ENCODE results near the gene TMPRSS11F. TPM values are rescaled to one million over a fixed set of nuclear protein-coding genes. Genes with fewer than 3 reads are reported as not detected.

The TMPRSS11F gene
- total RNA-seq, 1 experiment from 2014 or later: not detected

DNA sequence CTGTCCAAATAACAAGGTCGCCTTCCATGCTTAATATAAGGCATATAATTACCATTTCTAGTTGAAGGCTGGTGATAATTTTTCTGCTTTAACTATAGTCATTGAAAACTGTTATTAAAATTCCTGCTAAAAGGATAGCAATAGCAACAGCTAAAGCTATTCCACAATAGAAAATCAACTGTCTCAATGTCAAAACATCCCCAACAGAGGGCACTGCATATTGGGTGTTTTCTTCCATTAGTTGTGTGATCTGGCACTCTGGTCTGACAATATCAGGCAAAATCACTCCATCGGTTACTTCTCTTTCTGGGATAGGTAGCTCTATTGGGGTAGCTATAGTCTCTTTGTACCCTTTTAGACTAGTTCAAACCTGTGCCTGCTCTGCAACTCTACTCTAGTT is 53.5 kb downstream of the TMPRSS11F start:
- TF ChIP-seq, protein P1, sequence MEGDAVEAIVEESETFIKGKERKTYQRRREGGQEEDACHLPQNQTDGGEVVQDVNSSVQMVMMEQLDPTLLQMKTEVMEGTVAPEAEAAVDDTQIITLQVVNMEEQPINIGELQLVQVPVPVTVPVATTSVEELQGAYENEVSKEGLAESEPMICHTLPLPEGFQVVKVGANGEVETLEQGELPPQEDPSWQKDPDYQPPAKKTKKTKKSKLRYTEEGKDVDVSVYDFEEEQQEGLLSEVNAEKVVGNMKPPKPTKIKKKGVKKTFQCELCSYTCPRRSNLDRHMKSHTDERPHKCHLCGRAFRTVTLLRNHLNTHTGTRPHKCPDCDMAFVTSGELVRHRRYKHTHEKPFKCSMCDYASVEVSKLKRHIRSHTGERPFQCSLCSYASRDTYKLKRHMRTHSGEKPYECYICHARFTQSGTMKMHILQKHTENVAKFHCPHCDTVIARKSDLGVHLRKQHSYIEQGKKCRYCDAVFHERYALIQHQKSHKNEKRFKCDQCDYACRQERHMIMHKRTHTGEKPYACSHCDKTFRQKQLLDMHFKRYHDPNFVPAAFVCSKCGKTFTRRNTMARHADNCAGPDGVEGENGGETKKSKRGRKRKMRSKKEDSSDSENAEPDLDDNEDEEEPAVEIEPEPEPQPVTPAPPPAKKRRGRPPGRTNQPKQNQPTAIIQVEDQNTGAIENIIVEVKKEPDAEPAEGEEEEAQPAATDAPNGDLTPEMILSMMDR (conservative IDR thresholded peaks at IDR 0.05): peak; percentile 56
- Histone ChIP-seq H4K8ac (replicated peaks; ENCODE audit: insufficient read length, low read depth, low read length) (no peak overlapping the region), H3K27ac (ENCODE audit: insufficient read length, low read depth, low read length) (no peak overlapping the region), H2AK5ac (ENCODE audit: insufficient read length, low read length) (no peak overlapping the region), H3K4me1 (ENCODE audit: insufficient read depth, low read length) (peaks cover 6% of the 10 kb centered on the region), H4K20me1 (ENCODE audit: control insufficient read depth, insufficient read depth, insufficient read length) (no peaks in the 10 kb centered on the region), H2BK20ac (ENCODE audit: low read depth, low read length, poor library complexity, severe bottlenecking) (no peak overlapping the region), H3K27me3 (ENCODE audit: insufficient read depth, low read length) (no peaks in the 10 kb centered on the region), H3K4me2 (ENCODE audit: insufficient read depth, insufficient read length, low read length) (no peak overlapping the region), H4K5ac (ENCODE audit: insufficient read length, low read depth, low read length) (no peak overlapping the region), H4K91ac (ENCODE audit: insufficient read length, low read depth, low read length) (no peak overlapping the region), H2BK5ac (ENCODE audit: insufficient read length, low read length) (no peak overlapping the region), H2BK15ac (ENCODE audit: low read depth, low read length) (no peak overlapping the region), H3K9ac (ENCODE audit: extremely low read depth, insufficient read length, low read length) (no peak overlapping the region), H3K18ac (ENCODE audit: insufficient read length, low read depth, low read length) (no peak overlapping the region), H3K79me2 (ENCODE audit: insufficient read depth, low read length) (no peaks in the 10 kb centered on the region), H2BK120ac (ENCODE audit: low read depth, low read length, poor library complexity, severe bottlenecking) (no peak overlapping the region), H3K4ac (ENCODE audit: low read depth, low read length) (no peak overlapping the region), H3K23me2 (ENCODE audit: insufficient read length, low read depth, low read length, poor library complexity, severe bottlenecking) (no peaks in the 10 kb centered on the region), H2BK12ac (ENCODE audit: insufficient read length, low read depth, low read length) (no peak overlapping the region), H3K79me1 (ENCODE audit: insufficient read depth, low read depth, low read length, poor library complexity, severe bottlenecking) (no peaks in the 10 kb centered on the region), H2AFZ (ENCODE audit: low read length) (no peak overlapping the region), H3K14ac (ENCODE audit: insufficient read depth, low read length) (no peak overlapping the region), H3K23ac (ENCODE audit: insufficient read length, low read depth, low read length) (no peak overlapping the region), H3K56ac (ENCODE audit: insufficient read length, low read depth, low read length) (no peak overlapping the region), H3T11ph (ENCODE audit: low read length) (no peak overlapping the region), H3K9me3 (ENCODE audit: control insufficient read depth, low read depth, low read length) (no peaks in the 10 kb centered on the region)
- H3K27ac Mint-ChIP-seq: no peak overlapping the region
- no peaks in the 10 kb centered on the region for H3K36me3 Mint-ChIP-seq (ENCODE audit: insufficient read depth in 1 of 3, low read depth in 3 of 3)
- H3K4me3 Mint-ChIP-seq: no peak overlapping the region
- WGBS (ENCODE audit: extremely low coverage, insufficient read length, low lambda C conversion rate): no CpG with 5 or more reads among the region's 2 CpGs
- H3K27me3 Mint-ChIP-seq (ENCODE audit: low read depth): no peaks in the 10 kb centered on the region
- DNase-seq: no peak
- H3K4me1 Mint-ChIP-seq: peaks cover 24 to 25% of the 10 kb centered on the region in 2 experiments
- H3K9me3 Mint-ChIP-seq: no peaks in the 10 kb centered on the region
